22Rv1 (cell line): ENCODE data around the gene DNASE1L3.

ENCODE experiments used
- CTCF ChIP-seq: fragments of 450-650 bp; IDR thresholded peaks from 2 replicates; pipeline ENCODE4 v1.5.1; 2017; ENCODE audit warnings: mild to moderate bottlenecking
- ZFX ChIP-seq: fragments of 450-650 bp; IDR thresholded peaks from 2 replicates; pipeline ENCODE4 v1.6.1; 2017; ENCODE audit warnings: antibody characterized with exemption, borderline replicate concordance

DNA sequence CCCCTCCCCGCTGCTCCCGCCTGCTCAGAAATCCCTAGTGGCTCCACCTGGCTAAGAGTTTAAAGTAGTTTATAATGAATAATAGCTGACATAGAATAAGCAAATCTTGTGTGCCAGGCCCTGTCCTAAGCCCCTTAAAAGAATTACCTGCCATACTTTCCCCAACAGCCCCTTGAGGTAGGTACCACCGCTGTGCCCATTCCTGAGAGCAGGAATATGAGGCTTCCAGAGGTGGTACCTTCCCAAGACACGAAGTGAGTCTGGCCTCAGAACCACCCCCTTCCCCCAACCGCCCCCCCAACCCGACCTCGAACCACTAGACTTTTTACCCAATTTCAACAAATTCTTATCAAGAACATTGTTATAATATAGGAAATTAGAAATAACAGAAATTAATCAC lies 28.1 kb upstream of the DNASE1L3 start:
- TF ChIP-seq CTCF (no peak), ZFX (no peak)
